HCT116 (cell line): ENCODE data around the gene TM9SF1. TPM values are rescaled to one million over a fixed set of nuclear protein-coding genes. Genes with fewer than 3 reads are reported as not detected.

Experiments used
- ATAC-seq: fragments of 200-7000 bp; cut with Tn5 transposase; 2 replicates; pipeline ENCODE4 v1.9.1; 2020; ENCODE audit warnings: mild to moderate bottlenecking, moderate library complexity
- Bru-seq: library from RNA; stranded (reverse); fragments of 400-500 nt; gene quantifications from one replicate; lab custom pipeline; 2021; lab: Mats Ljungman, UMichigan
- BruChase-seq, 2 experiments: library from RNA; stranded (reverse); fragments of 400-500 nt; gene quantifications; one replicate each; lab custom pipeline; 2021; lab: Mats Ljungman, UMichigan
- BruUV-seq: library from RNA; stranded (reverse); fragments of 400-500 nt; replicated peaks from 2 replicates; lab custom pipeline; 2021; lab: Mats Ljungman, UMichigan
- CTCF ChIA-PET: fragments of 300-600 bp; sonication (Branson Sonifier 250); formaldehyde crosslinking; loops from one replicate; lab custom pipeline; 2021; ENCODE audit warnings: antibody characterized with exemption; lab: Charles Lee
- POLR2A ChIA-PET: fragments of 300-600, 350-600 bp; sonication (Branson Sonifier 250); formaldehyde crosslinking; loops from one replicate; lab custom pipeline; 2021; ENCODE audit warnings: antibody characterized with exemption; lab: Charles Lee
- RAD21 ChIA-PET, 2 experiments: fragments of 300-600 bp; sonication (Branson Sonifier 250); formaldehyde crosslinking; loops; one replicate each; lab custom pipeline; 2023; ENCODE audit warnings: low total read pairs in 2 of 2; ENCODE audit not compliant: uncharacterized antibody in 2 of 2, unreplicated experiment in 2 of 2, low non-redundant PET in 1 of 2; lab: Charles Lee
- DNase-seq: peaks from one replicate; pipeline ENCODE4 v3.0.0-alpha.2; 2010; ENCODE audit warnings: low read depth, low spot score
- H2AFZ ChIP-seq: fragments of 200-600 bp; shearing (Covaris generic), sonication (generic); 2 replicates; pipeline ENCODE4 v1.6.1; 2017; ENCODE audit warnings: low read depth, mixed run types, mixed read lengths, antibody characterized with exemption, low read length; ENCODE audit not compliant: poor library complexity, severe bottlenecking
- H3K27ac ChIP-seq: 2 replicates; pipeline ENCODE4 v1.5.1; 2012; ENCODE audit warnings: low read depth, low read length
- H3K27me3 ChIP-seq: fragments of 200-600 bp; sonication (generic); 2 replicates; pipeline ENCODE4 v1.6.1; 2016; ENCODE audit warnings: mixed run types, low read length, mixed read lengths; ENCODE audit not compliant: insufficient read depth
- H3K36me3 ChIP-seq, 2 experiments: fragments of 200-500 bp in 1 of 2; fragments of 200-600 bp in 1 of 2; sonication (Bioruptor generic) in 1 of 2; sonication (generic) in 1 of 2; 2 replicates each; pipeline versions ENCODE4 v1.5.1 to v1.6.1; 2014 to 2016; ENCODE audit warnings: low read length in 2 of 2, inconsistent platforms in 1 of 2, mixed read lengths in 1 of 2, mixed run types in 1 of 2; ENCODE audit not compliant: insufficient read depth in 2 of 2, control insufficient read depth in 1 of 2
- H3K4me1 ChIP-seq, 2 experiments: fragments of 200-600 bp in 1 of 2; sonication (generic) in 1 of 2; 2 replicates each; pipeline versions ENCODE4 v1.5.1 to v1.6.1; 2012 to 2017; ENCODE audit warnings: low read length in 2 of 2, inconsistent platforms in 1 of 2, mild to moderate bottlenecking in 1 of 2, mixed read lengths in 1 of 2, mixed run types in 1 of 2, moderate library complexity in 1 of 2; ENCODE audit not compliant: insufficient read depth in 2 of 2, control insufficient read depth in 1 of 2
- H3K4me2 ChIP-seq: fragments of 200-600 bp; sonication (generic); 2 replicates; pipeline ENCODE4 v1.6.1; 2017; ENCODE audit warnings: mixed run types, low read length, mixed read lengths
- H3K4me3 ChIP-seq, 2 experiments: fragments of 200-600 bp in 1 of 2; sonication (generic) in 1 of 2; replicated peaks in 1 of 2; 2 replicates each; pipeline ENCODE4 v1.5.1; 2011 to 2016; ENCODE audit warnings: low read length in 2 of 2, control low read depth in 1 of 2, low read depth in 1 of 2, mild to moderate bottlenecking in 1 of 2, mixed read lengths in 1 of 2, mixed run types in 1 of 2
- H3K79me2 ChIP-seq: fragments of 200-600 bp; sonication (generic); 2 replicates; pipeline ENCODE4 v1.6.1; 2017; ENCODE audit warnings: mild to moderate bottlenecking, mixed run types, low read length, moderate library complexity, mixed read lengths; ENCODE audit not compliant: insufficient read depth
- H3K9ac ChIP-seq: fragments of 200-600 bp; sonication (generic); 2 replicates; pipeline ENCODE4 v1.6.1; 2016; ENCODE audit warnings: low read length, mixed read lengths
- H3K9me2 ChIP-seq: fragments of 200-600 bp; sonication (generic), shearing (Covaris generic); 2 replicates; pipeline ENCODE4 v1.6.1; 2017; ENCODE audit warnings: mixed run types, mild to moderate bottlenecking, moderate library complexity; ENCODE audit not compliant: insufficient read depth
- H3K9me3 ChIP-seq, 2 experiments: fragments of 200-500 bp in 1 of 2; fragments of 200-600 bp in 1 of 2; sonication (Bioruptor generic) in 1 of 2; sonication (generic) in 1 of 2; 2 replicates each; pipeline ENCODE4 v1.6.1; 2014 to 2017; ENCODE audit warnings: low read length in 2 of 2, mixed read lengths in 2 of 2, inconsistent platforms in 1 of 2, low read depth in 1 of 2, mild to moderate bottlenecking in 1 of 2, mixed run types in 1 of 2, moderate library complexity in 1 of 2; ENCODE audit not compliant: control insufficient read depth in 1 of 2, insufficient read depth in 1 of 2
- H4K20me1 ChIP-seq: fragments of 200-600 bp; sonication (generic), shearing (Covaris generic); 2 replicates; pipeline ENCODE4 v1.6.1; 2017; ENCODE audit warnings: mixed run types, mild to moderate bottlenecking, moderate library complexity; ENCODE audit not compliant: insufficient read depth
- CEBPB ChIP-seq: IDR thresholded peaks from 2 replicates; pipeline ENCODE4 v1.6.1; 2012; ENCODE audit warnings: low read depth
- EGR1 ChIP-seq: IDR thresholded peaks from 2 replicates; pipeline ENCODE4 v1.6.1; 2012; ENCODE audit warnings: low read depth
- ELF1 ChIP-seq: IDR thresholded peaks from 2 replicates; pipeline ENCODE4 v1.6.1; 2012; ENCODE audit warnings: low read depth, borderline replicate concordance
- FOSL1 ChIP-seq: IDR thresholded peaks from 2 replicates; pipeline ENCODE4 v1.6.1; 2012; ENCODE audit warnings: low read depth
- JUND ChIP-seq: IDR thresholded peaks from 2 replicates; pipeline ENCODE4 v1.6.1; 2012
- POLR2AphosphoS5 ChIP-seq: IDR thresholded peaks from 2 replicates; pipeline ENCODE4 v1.6.1; 2011; ENCODE audit warnings: mild to moderate bottlenecking, low read depth, low read length, moderate library complexity
- SIN3A ChIP-seq: IDR thresholded peaks from 2 replicates; pipeline ENCODE4 v1.6.1; 2012; ENCODE audit warnings: low read depth
- ZFX ChIP-seq: fragments of 450-650 bp; IDR thresholded peaks from 2 replicates; pipeline ENCODE4 v1.6.1; 2017
- intact Hi-C: fragments of 100-400 bp; cut with micrococcal nuclease; formaldehyde crosslinking; loops from 2 replicates; pipeline ENCODE4 v1.10.0; 2022
- long read RNA-seq: library from polyadenylated mRNA; unstranded; transcript quantifications from one replicate; pipeline ENCODE4 v2.0.0, GENCODE V29; 2021; ENCODE audit not compliant: unreplicated experiment
- polyA plus RNA-seq: library from polyadenylated mRNA; unstranded; fragments of >200 nt; gene quantifications from 2 replicates; pipeline ENCODE4 v1.2.1, GENCODE V29; 2012; ENCODE audit warnings: missing spikeins
- total RNA-seq: library from RNA; stranded (reverse); gene quantifications from one replicate; pipeline ENCODE4 v1.2.1, GENCODE V29; 2021; ENCODE audit not compliant: unreplicated experiment
- TF ChIP-seq, protein P1 (sequence below): IDR thresholded peaks from 2 replicates; pipeline ENCODE4 v1.6.1; 2012

The TM9SF1 gene, protein sequence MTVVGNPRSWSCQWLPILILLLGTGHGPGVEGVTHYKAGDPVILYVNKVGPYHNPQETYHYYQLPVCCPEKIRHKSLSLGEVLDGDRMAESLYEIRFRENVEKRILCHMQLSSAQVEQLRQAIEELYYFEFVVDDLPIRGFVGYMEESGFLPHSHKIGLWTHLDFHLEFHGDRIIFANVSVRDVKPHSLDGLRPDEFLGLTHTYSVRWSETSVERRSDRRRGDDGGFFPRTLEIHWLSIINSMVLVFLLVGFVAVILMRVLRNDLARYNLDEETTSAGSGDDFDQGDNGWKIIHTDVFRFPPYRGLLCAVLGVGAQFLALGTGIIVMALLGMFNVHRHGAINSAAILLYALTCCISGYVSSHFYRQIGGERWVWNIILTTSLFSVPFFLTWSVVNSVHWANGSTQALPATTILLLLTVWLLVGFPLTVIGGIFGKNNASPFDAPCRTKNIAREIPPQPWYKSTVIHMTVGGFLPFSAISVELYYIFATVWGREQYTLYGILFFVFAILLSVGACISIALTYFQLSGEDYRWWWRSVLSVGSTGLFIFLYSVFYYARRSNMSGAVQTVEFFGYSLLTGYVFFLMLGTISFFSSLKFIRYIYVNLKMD
- total RNA-seq (35.2 TPM), Bru-seq, nascent RNA (percentile 66 among the genes with signal in this experiment), BruChase-seq, experiment 1, labeled RNA remaining after a 6-hour chase (percentile 91 among the genes with signal in this experiment), BruChase-seq, experiment 2, labeled RNA remaining after a 2-hour chase (percentile 85 among the genes with signal in this experiment)
- polyA plus RNA-seq, result 39.2 and 39.3 TPM in 2 replicates
- long read RNA-seq, transcript TM9SF1-202 (5 exons, 2,055 nt), result minor isoform, 6 of 125 reads
- long read RNA-seq, transcript TM9SF1-201 (6 exons, 2,452 nt), result major isoform, 62 of 125 reads
- long read RNA-seq, partial matches to known transcripts, result 26 of 125 reads
- long read RNA-seq, other reads (novel, unspliced or antisense), result 27 of 125 reads

DNA sequence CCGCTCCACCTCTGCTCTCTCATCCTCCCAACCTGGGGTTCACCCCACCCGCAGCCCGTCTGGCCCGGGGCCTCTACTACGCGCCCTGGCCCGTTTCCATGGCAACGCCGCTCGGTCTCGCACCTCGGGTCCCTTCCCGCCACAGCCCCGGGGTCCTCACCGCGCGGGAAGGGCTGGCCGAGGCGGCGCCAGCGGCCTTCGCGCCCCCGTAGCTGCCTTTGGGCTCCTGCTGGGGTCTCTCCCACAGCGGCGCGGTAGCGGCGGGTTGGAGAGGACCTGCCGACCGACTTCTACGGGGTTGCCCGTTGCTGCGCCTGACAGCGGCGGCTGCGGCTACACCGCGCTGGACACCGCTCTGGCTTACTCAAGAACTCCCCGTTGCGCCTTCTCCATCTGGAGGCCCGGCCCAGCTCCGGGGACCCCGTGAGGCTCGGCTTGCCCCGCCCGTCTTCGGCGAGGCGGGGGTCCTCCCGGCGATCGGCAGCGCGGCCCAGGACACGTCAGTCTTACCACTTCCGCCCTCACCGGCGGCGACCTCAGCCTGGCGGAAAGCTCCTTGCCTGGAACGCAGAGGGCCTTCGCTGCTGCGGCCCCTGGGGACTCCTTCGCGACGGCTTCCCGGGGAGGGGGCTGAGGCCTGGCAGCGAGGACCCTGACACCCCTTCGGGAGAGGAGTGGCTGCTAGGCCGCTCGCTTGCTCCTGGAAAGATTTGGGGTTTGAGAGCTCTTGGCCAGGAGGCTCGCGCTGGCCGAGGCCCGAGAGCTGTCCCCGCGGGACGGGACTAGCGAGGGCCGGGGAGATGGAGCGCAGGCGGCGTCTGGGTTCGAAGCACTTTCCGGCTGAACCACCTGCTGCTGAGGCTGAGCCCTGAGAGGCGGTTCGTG lies at the start of gene TM9SF1:
Gene TM9SF1 (minus strand): TSS at position 256 of the 885 bp plus-strand sequence. CDS start 422 bp downstream, outside the sequence.
- Histone ChIP-seq H3K9me2 (no peaks in the 10 kb centered on the region), H3K9me3 (no peaks in the 10 kb centered on the region), H3K4me2 (peak within 1 kb of the TSS; percentile 84), H4K20me1 (no peaks in the 10 kb centered on the region), H3K4me3 (peak within 1 kb of the TSS; percentile 85 to 88), H3K4me1 (peaks cover 14 to 26% of the 10 kb centered on the region in 2 experiments), H3K36me3 (peaks cover 12% of the 10 kb centered on the region in 2 experiments; a peak in 3 of 4 replicates), H3K9ac (peak within 1 kb of the TSS; percentile 91), H3K27ac (peak within 1 kb of the TSS; percentile 96), H3K27me3 (no peaks in the 10 kb centered on the region), H2AFZ (peak within 1 kb of the TSS; percentile 41), H3K79me2 (peaks cover 33% of the 10 kb centered on the region)
- RAD21 ChIA-PET, result no interaction called here
- CTCF ChIA-PET, result interaction anchor here (0.9 kb wide), 1 partner anchor 102 kb away, joined by 4 read pairs; no protein-coding TSS in a partner anchor
- TF ChIP-seq ELF1 (peak; percentile 99), EGR1 (no peak), ZFX (peak; percentile 94), POLR2AphosphoS5 (peak; percentile 78), JUND (0 out of 2 replicates have a peak, but pooled peaks have one; percentile 24), SIN3A (peak; percentile 76), FOSL1 (peak; percentile 15; the same call in 1 of the 2 replicates), CEBPB (no peak)
- TF ChIP-seq, protein P1, sequence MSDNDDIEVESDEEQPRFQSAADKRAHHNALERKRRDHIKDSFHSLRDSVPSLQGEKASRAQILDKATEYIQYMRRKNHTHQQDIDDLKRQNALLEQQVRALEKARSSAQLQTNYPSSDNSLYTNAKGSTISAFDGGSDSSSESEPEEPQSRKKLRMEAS, result peak; percentile 94
- no TSS peak for BruUV-seq
- DNase-seq, result peak; percentile 57
- ATAC-seq, result peak; percentile 91
- POLR2A ChIA-PET, result interaction anchor here (0.9 to 1.9 kb wide), 5 partner anchors 11 to 55 kb away, joined by 3 to 8 read pairs (median 4); partner anchors contain the start of genes CHMP4A, IRF9 and TINF2
- intact Hi-C loops, result no loop called here
